Calu3 (cell line): ENCODE results near the gene MAZ. TPM values are rescaled to one million over a fixed set of nuclear protein-coding genes. Genes with fewer than 3 reads are reported as not detected.
"Not testable (repeated sequence)": the region's sequence is repeated elsewhere in the genome, so short reads cannot be mapped to it uniquely, and the experiment has no call there.

Source experiments
- BruUV-seq: library from RNA; stranded (reverse); fragments of 400-500 nt; replicated peaks from 2 replicates; lab custom pipeline; 2021; lab: Mats Ljungman, UMichigan
- CTCF ChIA-PET: fragments of 300-600 bp; sonication (Branson Sonifier 250); formaldehyde crosslinking; loops from one replicate; lab custom pipeline; 2022; ENCODE audit warnings: antibody characterized with exemption; lab: Charles Lee
- DNase-seq: peaks from one replicate; pipeline ENCODE4 v3.0.0; 2022
- H3K27ac Mint-ChIP-seq: one replicate; pipeline ENCODE4 v1.8.0; 2022; ENCODE audit warnings: mixed read lengths; ENCODE audit not compliant: unreplicated experiment
- H3K27me3 Mint-ChIP-seq: one replicate; pipeline ENCODE4 v1.8.0; 2022; ENCODE audit warnings: mixed read lengths; ENCODE audit not compliant: unreplicated experiment
- H3K36me3 Mint-ChIP-seq: one replicate; pipeline ENCODE4 v1.8.0; 2022; ENCODE audit warnings: mild to moderate bottlenecking, moderate library complexity, mixed read lengths; ENCODE audit not compliant: insufficient read depth, unreplicated experiment
- H3K4me1 Mint-ChIP-seq: one replicate; pipeline ENCODE4 v1.8.0; 2022; ENCODE audit warnings: mild to moderate bottlenecking, low read depth, mixed read lengths; ENCODE audit not compliant: unreplicated experiment
- H3K4me3 Mint-ChIP-seq: one replicate; pipeline ENCODE4 v1.8.0; 2022; ENCODE audit warnings: mild to moderate bottlenecking, low read depth, moderate library complexity, mixed read lengths; ENCODE audit not compliant: unreplicated experiment
- H3K9me3 Mint-ChIP-seq: one replicate; pipeline ENCODE4 v1.8.0; 2022; ENCODE audit warnings: low read depth, mixed read lengths; ENCODE audit not compliant: unreplicated experiment
- intact Hi-C: fragments of 100-400 bp; cut with micrococcal nuclease; formaldehyde crosslinking; loops from one replicate; pipeline ENCODE4 v1.10.0; 2022; ENCODE audit not compliant: unreplicated experiment
- total RNA-seq: library from RNA; stranded (reverse); gene quantifications from 2 replicates; pipeline ENCODE4 v1.2.3, GENCODE V29; 2022
- TF ChIP-seq, protein P1 (sequence below): fragments of 200-600 bp; IDR thresholded peaks from one replicate; pipeline ENCODE4 v1.8.0; 2022; ENCODE audit warnings: antibody characterized with exemption; ENCODE audit not compliant: unreplicated experiment

The MAZ gene
- total RNA-seq, 1 experiment from 2014 or later = 257 TPM

DNA sequence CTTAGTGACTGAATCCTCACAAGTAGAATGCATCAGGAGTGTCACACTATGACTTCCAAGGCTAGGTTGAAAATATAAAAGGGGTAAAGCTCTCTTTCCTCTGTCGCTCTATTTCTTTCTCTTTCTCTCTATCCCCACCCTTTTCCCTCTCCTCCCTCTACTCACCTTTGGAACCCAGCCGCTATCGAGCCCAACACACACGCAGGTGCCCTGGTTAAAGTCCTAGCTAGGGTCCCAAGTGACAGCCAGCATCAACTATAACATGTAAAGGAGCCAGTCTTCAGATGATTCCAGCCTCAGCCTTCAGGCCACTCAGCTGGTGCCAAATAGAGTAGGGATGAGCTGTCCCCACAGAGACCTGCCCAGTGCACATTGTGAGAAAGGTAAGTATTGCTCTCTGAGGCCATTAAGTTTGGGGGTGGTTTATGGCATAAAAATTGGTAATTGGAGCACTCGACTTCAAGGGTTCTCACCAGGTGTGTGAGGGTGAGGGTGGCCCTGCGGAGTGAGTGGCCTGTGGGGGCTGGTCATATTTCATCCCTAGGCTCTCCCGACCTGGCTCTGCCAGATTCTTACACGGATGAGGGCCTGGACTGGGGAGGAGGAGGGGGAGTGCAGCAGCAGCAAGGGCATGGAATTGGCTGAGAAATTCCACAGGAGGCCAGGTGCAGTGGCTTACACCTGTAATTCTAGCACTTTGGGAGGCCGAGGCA lies 45.6 kb upstream of the MAZ start:
- intact Hi-C loops = no loop called here
- TF ChIP-seq, protein P1, sequence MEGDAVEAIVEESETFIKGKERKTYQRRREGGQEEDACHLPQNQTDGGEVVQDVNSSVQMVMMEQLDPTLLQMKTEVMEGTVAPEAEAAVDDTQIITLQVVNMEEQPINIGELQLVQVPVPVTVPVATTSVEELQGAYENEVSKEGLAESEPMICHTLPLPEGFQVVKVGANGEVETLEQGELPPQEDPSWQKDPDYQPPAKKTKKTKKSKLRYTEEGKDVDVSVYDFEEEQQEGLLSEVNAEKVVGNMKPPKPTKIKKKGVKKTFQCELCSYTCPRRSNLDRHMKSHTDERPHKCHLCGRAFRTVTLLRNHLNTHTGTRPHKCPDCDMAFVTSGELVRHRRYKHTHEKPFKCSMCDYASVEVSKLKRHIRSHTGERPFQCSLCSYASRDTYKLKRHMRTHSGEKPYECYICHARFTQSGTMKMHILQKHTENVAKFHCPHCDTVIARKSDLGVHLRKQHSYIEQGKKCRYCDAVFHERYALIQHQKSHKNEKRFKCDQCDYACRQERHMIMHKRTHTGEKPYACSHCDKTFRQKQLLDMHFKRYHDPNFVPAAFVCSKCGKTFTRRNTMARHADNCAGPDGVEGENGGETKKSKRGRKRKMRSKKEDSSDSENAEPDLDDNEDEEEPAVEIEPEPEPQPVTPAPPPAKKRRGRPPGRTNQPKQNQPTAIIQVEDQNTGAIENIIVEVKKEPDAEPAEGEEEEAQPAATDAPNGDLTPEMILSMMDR = no peak
- no TSS peak for BruUV-seq
- Mint-ChIP-seq H3K9me3 (no peaks in the 10 kb centered on the region), H3K4me1 (peaks cover 18% of the 10 kb centered on the region), H3K27me3 (no peaks in the 10 kb centered on the region), H3K4me3 (no peak overlapping the region), H3K27ac (no peak overlapping the region), H3K36me3 (peaks cover 12% of the 10 kb centered on the region)
- DNase-seq = no peak
- CTCF ChIA-PET = no interaction called here

- H3K27me3 Mint-ChIP-seq, H3K9me3 Mint-ChIP-seq, H3K27ac Mint-ChIP-seq, H3K4me3 Mint-ChIP-seq, CTCF ChIA-PET, BruUV-seq, DNase-seq, intact Hi-C loops: not testable (repeated sequence)
- peaks cover 23% of the 10 kb centered on the region for H3K4me1 Mint-ChIP-seq
- H3K36me3 Mint-ChIP-seq = peaks cover 16% of the 10 kb centered on the region
Observed at GRCh38 chr16:29761280-29761651, 45.1 kb upstream of the MAZ start.

GRCh38 chr16:29761882-29762281 lies 44.4 kb upstream of the MAZ start:
- Mint-ChIP-seq H3K9me3 (no peaks in the 10 kb centered on the region), H3K27me3 (no peaks in the 10 kb centered on the region), H3K4me3 (no peak overlapping the region), H3K27ac (no peak overlapping the region), H3K36me3 (peaks cover 16% of the 10 kb centered on the region), H3K4me1 (peaks cover 27% of the 10 kb centered on the region)
- DNase-seq = no peak
- TF ChIP-seq, protein P1 = no peak
- intact Hi-C loops = no loop called here
- no TSS peak for BruUV-seq
- CTCF ChIA-PET = no interaction called here

- intact Hi-C loops = no loop called here
- CTCF ChIA-PET = interaction anchor here (0.6 kb wide), 2 partner anchors 9 to 862 kb away, joined by 4 read pairs; no protein-coding TSS in a partner anchor
- H3K4me3 Mint-ChIP-seq = no peak overlapping the region
- DNase-seq = no peak
- peaks cover 16% of the 10 kb centered on the region for H3K36me3 Mint-ChIP-seq
- no TSS peak for BruUV-seq
- H3K4me1 Mint-ChIP-seq = peaks cover 28% of the 10 kb centered on the region
- no peaks in the 10 kb centered on the region for H3K9me3 Mint-ChIP-seq
- no peaks in the 10 kb centered on the region for H3K27me3 Mint-ChIP-seq
- H3K27ac Mint-ChIP-seq = no peak overlapping the region
- TF ChIP-seq, protein P1 = no peak
Observed at GRCh38 chr16:29763326-29763725, 43.0 kb upstream of the MAZ start.
